Peyer's patch (tissue), 4 donors: ENCODE measurements around the gene TRAF2. TPM values are rescaled to one million over a fixed set of nuclear protein-coding genes. Genes with fewer than 3 reads are reported as not detected.
A peak's percentile ranks its signal among the peaks of the same experiment; 100 is the strongest.

Source experiments
- DNase-seq, 3 donors: peaks; one replicate each; pipeline ENCODE4 v3.0.0-alpha.2; 2017 to 2019
- H3K27ac ChIP-seq, 4 donors: fragments of 200-600 bp; sonication (generic); one replicate each; pipeline ENCODE4 v1.5.1; 2016 to 2019
- H3K27me3 ChIP-seq, 2 donors: fragments of 200-600 bp; sonication (generic); one replicate each; pipeline ENCODE4 v1.5.1; 2019
- H3K36me3 ChIP-seq, 3 donors: fragments of 200-600 bp; sonication (generic); one replicate each; pipeline ENCODE4 v1.5.1; 2016 to 2019
- H3K4me1 ChIP-seq, 4 donors: fragments of 200-600 bp; sonication (generic); one replicate each; pipeline ENCODE4 v1.5.1; 2016 to 2019
- H3K4me3 ChIP-seq, 4 donors: fragments of 200-600 bp; sonication (generic); 1 replicate in 3 of 4; 2 replicates in 1 of 4; pipeline ENCODE4 v1.5.1; 2016 to 2019; ENCODE audit warnings: mild to moderate bottlenecking in 1 of 4
- H3K9me3 ChIP-seq, 4 donors: fragments of 200-600 bp; sonication (generic); one replicate each; pipeline ENCODE4 v1.5.1; 2016 to 2019; ENCODE audit warnings: mild to moderate bottlenecking in 1 of 4
- CTCF ChIP-seq, 6 experiments: fragments of 450-650 bp in 4 of 6; fragments of 200-600 bp in 2 of 6; sonication (generic) in 1 of 6; IDR thresholded peaks; one replicate each; pipeline ENCODE4 v1.5.1; 2017 to 2019; ENCODE audit warnings: antibody characterized with exemption in 6 of 6, mild to moderate bottlenecking in 3 of 6, moderate library complexity in 1 of 6
- POLR2A ChIP-seq, 2 donors: fragments of 450-650 bp; IDR thresholded peaks; one replicate each; pipeline ENCODE4 v1.5.1; 2017; ENCODE audit warnings: antibody characterized with exemption in 2 of 2, mild to moderate bottlenecking in 2 of 2, moderate library complexity in 2 of 2
- total RNA-seq, 4 donors: library from RNA; depleted of rRNA; stranded (reverse); fragments of >200 nt; gene quantifications; one replicate each; pipeline ENCODE4 v1.1.0, GENCODE V29; 2016

TRAF2 gene
- total RNA-seq, 4 donors from 2014 or later = 17.5 to 75.1 (median 22.2) TPM

- Histone ChIP-seq H3K27ac (peak overlapping the region in 2 of 4 donors; percentile 83 to 96), H3K27me3 (no peaks in the 10 kb centered on the region), H3K4me1 (peaks cover 0 to 55% (median 11%) of the 10 kb centered on the region in 4 donors), H3K4me3 (no peak overlapping the region), H3K9me3 (no peaks in the 10 kb centered on the region), H3K36me3 (peaks cover 0 to 9% (median 0%) of the 10 kb centered on the region in 3 donors)
- TF ChIP-seq POLR2A (IDR thresholded peaks at IDR 0.05) (no peak), CTCF (IDR thresholded peaks at IDR 0.05) (peak in 1 of 6 experiments; percentile 4)
- no peak for DNase-seq
These were observed 29.7 kb upstream of the TRAF2 start for GRCh38 chr9:136856541-136857141.

GRCh38 chr9:136857166-136857565, 29.1 kb upstream of the TRAF2 start:
- no peaks in the 10 kb centered on the region for H3K27me3 ChIP-seq
- no peak overlapping the region for H3K4me3 ChIP-seq
- DNase-seq = peak in 1 of 3 donors; percentile 45
- peak overlapping the region in 3 of 4 donors; percentile 83 to 96 (median 91) for H3K27ac ChIP-seq
- peaks cover 0 to 14% (median 0%) of the 10 kb centered on the region in 3 donors for H3K36me3 ChIP-seq
- TF ChIP-seq CTCF (IDR thresholded peaks at IDR 0.05) (no peak), POLR2A (IDR thresholded peaks at IDR 0.05) (no peak)
- H3K9me3 ChIP-seq = no peaks in the 10 kb centered on the region
- H3K4me1 ChIP-seq = peaks cover 0 to 55% (median 10%) of the 10 kb centered on the region in 4 donors

GRCh38 chr9:136857581-136858412, 28.5 kb upstream of the TRAF2 start:
- peak in 2 of 3 donors; percentile 77 to 86 for DNase-seq
- Histone ChIP-seq H3K36me3 (peaks cover 0 to 21% (median 0%) of the 10 kb centered on the region in 3 donors), H3K27ac (peak overlapping the region in 3 of 4 donors; percentile 83 to 96 (median 91)), H3K4me1 (peaks cover 0 to 55% (median 10%) of the 10 kb centered on the region in 4 donors), H3K4me3 (no peak overlapping the region), H3K27me3 (no peaks in the 10 kb centered on the region), H3K9me3 (no peaks in the 10 kb centered on the region)
- peak in 1 of 2 donors; percentile 40 for TF ChIP-seq POLR2A (IDR thresholded peaks at IDR 0.05)
- peak in 3 of 6 experiments; percentile 31 to 35 (median 31) for TF ChIP-seq CTCF (IDR thresholded peaks at IDR 0.05)

- Histone ChIP-seq H3K27ac (peak overlapping the region in 3 of 4 donors; percentile 83 to 96 (median 91)), H3K27me3 (no peaks in the 10 kb centered on the region), H3K4me3 (no peak overlapping the region), H3K36me3 (peaks cover 0 to 27% (median 0%) of the 10 kb centered on the region in 3 donors), H3K4me1 (peaks cover 0 to 55% (median 10%) of the 10 kb centered on the region in 4 donors), H3K9me3 (no peaks in the 10 kb centered on the region)
- TF ChIP-seq POLR2A (IDR thresholded peaks at IDR 0.05) = no peak
- TF ChIP-seq CTCF (IDR thresholded peaks at IDR 0.05) = no peak
- peak in 1 of 3 donors; percentile 44 for DNase-seq
These were observed 27.9 kb upstream of the TRAF2 start for GRCh38 chr9:136858452-136858843.

- Histone ChIP-seq H3K9me3 (no peaks in the 10 kb centered on the region), H3K36me3 (peaks cover 0 to 31% (median 0%) of the 10 kb centered on the region in 3 donors), H3K4me1 (peaks cover 0 to 55% (median 10%) of the 10 kb centered on the region in 4 donors), H3K27ac (peak overlapping the region in 3 of 4 donors; percentile 83 to 96 (median 91)), H3K4me3 (peak overlapping the region in 2 of 4 donors; percentile 26 to 36), H3K27me3 (no peaks in the 10 kb centered on the region)
- DNase-seq = peak in 2 of 3 donors; percentile 93 to 94
- TF ChIP-seq POLR2A (IDR thresholded peaks at IDR 0.05) (peak in 1 of 2 donors; percentile 71), CTCF (IDR thresholded peaks at IDR 0.05) (no peak)
These were observed 27.2 kb upstream of the TRAF2 start for GRCh38 chr9:136858844-136859757.
